K562 (cell line): ENCODE data around the gene CERS1. TPM values are rescaled to one million over a fixed set of nuclear protein-coding genes. Genes with fewer than 3 reads are reported as not detected.

ENCODE experiments used
- ATAC-seq: fragments of 200-7000 bp; cut with Tn5 transposase; 3 replicates; pipeline ENCODE4 v1.9.1; 2020; ENCODE audit warnings: moderate library complexity
- BruUV-seq: library from RNA; stranded (reverse); fragments of 400-500 nt; replicated peaks from 2 replicates; lab custom pipeline; 2021; lab: Mats Ljungman, UMichigan
- CTCF ChIA-PET: fragments of 300-600 bp; formaldehyde crosslinking; extraction: SDS; loops from one replicate; lab custom pipeline; 2021; ENCODE audit warnings: low intra/inter-chr PET ratio; lab: Yijun Ruan, JAX
- POLR2A ChIA-PET: fragments of 300-600, 350-650 bp; sonication (Branson Sonifier 250); formaldehyde crosslinking; extraction: SDS; loops from one replicate; lab custom pipeline; 2021; ENCODE audit warnings: antibody characterized with exemption, inconsistent platforms; lab: Yijun Ruan, JAX
- DNase-seq, 4 experiments: peaks; one replicate each; pipeline versions ENCODE4 v3.0.0 to v3.0.0-alpha.2; 2011 to 2018; ENCODE audit warnings: low spot score in 3 of 4, mixed read lengths in 3 of 4; ENCODE audit errors: extremely low read depth in 1 of 4
- FAIRE-seq: peaks from 2 replicates; lab custom pipeline; 2011; peaks lifted over from hg19 to GRCh38; lab: Jason Lieb, UNC
- H2AFZ ChIP-seq: 2 replicates; pipeline ENCODE4 v1.6.0; 2011; ENCODE audit warnings: low read depth, low read length, control low read depth, inconsistent platforms
- H3K27ac ChIP-seq: fragments of 200-600 bp; 3 replicates; pipeline ENCODE4 v1.8.0; 2011; ENCODE audit warnings: low read depth, mild to moderate bottlenecking, control low read depth, inconsistent platforms, low read length, moderate library complexity, mixed read lengths; ENCODE audit errors: extremely low read depth
- H3K27me3 ChIP-seq, 2 experiments: fragments of 300-600 bp in 1 of 2; 2 replicates in 1 of 2; 3 replicates in 1 of 2; pipeline versions ENCODE4 v1.6.0 to v1.8.0; 2011; ENCODE audit warnings: inconsistent platforms in 2 of 2, low read length in 2 of 2, mild to moderate bottlenecking in 1 of 2, mixed read lengths in 1 of 2, moderate library complexity in 1 of 2; ENCODE audit not compliant: control insufficient read depth in 2 of 2, insufficient read depth in 2 of 2
- H3K36me3 ChIP-seq: fragments of 300-600 bp; 3 replicates; pipeline ENCODE4 v1.8.0; 2011; ENCODE audit warnings: mild to moderate bottlenecking, low read length, inconsistent platforms; ENCODE audit not compliant: control insufficient read depth, insufficient read depth
- H3K4me1 ChIP-seq, 2 experiments: fragments of 200-600 bp in 1 of 2; replicated peaks in 1 of 2; 2 replicates in 1 of 2; 3 replicates in 1 of 2; pipeline versions ENCODE4 v1.5.1 to v1.8.0; 2011; ENCODE audit warnings: inconsistent platforms in 2 of 2, low read length in 2 of 2, mild to moderate bottlenecking in 1 of 2, mixed read lengths in 1 of 2, moderate library complexity in 1 of 2; ENCODE audit not compliant: control insufficient read depth in 2 of 2, insufficient read depth in 2 of 2
- H3K4me2 ChIP-seq: 2 replicates; pipeline ENCODE4 v1.6.1; 2011; ENCODE audit warnings: low read length, control low read depth, inconsistent platforms, mixed read lengths; ENCODE audit not compliant: insufficient read depth
- H3K4me3 ChIP-seq: fragments of 200-600 bp; sonication (generic), shearing (Covaris generic); 2 replicates; pipeline ENCODE4 v1.5.1; 2016; ENCODE audit warnings: control low read depth, inconsistent platforms
- H3K79me2 ChIP-seq: fragments of 200-600 bp; 3 replicates; pipeline ENCODE4 v1.8.0; 2011; ENCODE audit warnings: low read length, inconsistent platforms; ENCODE audit not compliant: control insufficient read depth, insufficient read depth
- H3K9ac ChIP-seq, 2 experiments: 2 replicates each; pipeline versions ENCODE4 v1.6.0 to v1.6.1; 2011; ENCODE audit warnings: low read depth in 2 of 2, low read length in 2 of 2, control low read depth in 1 of 2, inconsistent platforms in 1 of 2, mild to moderate bottlenecking in 1 of 2, mixed read lengths in 1 of 2; ENCODE audit not compliant: insufficient read depth in 1 of 2
- H3K9me1 ChIP-seq: one replicate; pipeline ENCODE4 v1.6.0; 2011; ENCODE audit warnings: inconsistent platforms, mild to moderate bottlenecking, low read length, moderate library complexity; ENCODE audit not compliant: control insufficient read depth, insufficient read depth
- H3K9me3 ChIP-seq: replicated peaks from 2 replicates; pipeline ENCODE4 v1.5.1; 2011; ENCODE audit warnings: low read depth, low read length, inconsistent platforms; ENCODE audit not compliant: control insufficient read depth, insufficient read depth
- H4K20me1 ChIP-seq: replicated peaks from 2 replicates; pipeline ENCODE4 v1.6.1; 2011; ENCODE audit warnings: low read length, inconsistent platforms, mixed read lengths; ENCODE audit not compliant: control insufficient read depth, insufficient read depth
- GABPB2 ChIP-seq: fragments of 250-450 bp; sonication (Bioruptor Pico); conservative IDR thresholded peaks from 2 replicates; pipeline ENCODE4 v1.5.1; 2021; ENCODE audit warnings: mild to moderate bottlenecking
- MEIS2 ChIP-seq: fragments of 450-650 bp; IDR thresholded peaks from 2 replicates; pipeline ENCODE4 v1.6.1; 2014; ENCODE audit warnings: mild to moderate bottlenecking; ENCODE audit not compliant: partially characterized antibody
- POLR2G ChIP-seq: fragments of 200-400 bp; formaldehyde crosslinking; IDR thresholded peaks from 2 replicates; pipeline ENCODE4 v1.6.1; 2017; ENCODE audit warnings: low read depth, mild to moderate bottlenecking, antibody characterized with exemption, low read length, moderate library complexity
- SMARCB1 ChIP-seq: IDR thresholded peaks from 2 replicates; pipeline ENCODE4 v1.6.1; 2011; ENCODE audit warnings: improper control_type of control experiment, low read depth; ENCODE audit not compliant: insufficient read length
- ZNF232 ChIP-seq: sonication (generic); formaldehyde crosslinking; IDR thresholded peaks from 2 replicates; pipeline ENCODE4 v1.8.0; 2022; ENCODE audit warnings: mild to moderate bottlenecking, missing genetic modification reagents
- ZSCAN32 ChIP-seq: fragments of 450-650 bp; formaldehyde crosslinking; IDR thresholded peaks from 2 replicates; pipeline ENCODE4 v1.4.0; 2020; ENCODE audit warnings: mild to moderate bottlenecking, moderate library complexity
- WGBS: fragments of 100-300 bp; shearing (Covaris generic); methylation state at CpG from one replicate; pipeline ENCODE4 v1.1.6; 2016; ENCODE audit warnings: low coverage, mixed read lengths; ENCODE audit not compliant: insufficient coverage; ENCODE audit errors: missing lambda C conversion rate; 5-methylcytosine and 5-hydroxymethylcytosine counted together
- in situ Hi-C: fragments of 300-500 bp; cut with MboI; formaldehyde crosslinking; loops from 4 replicates; pipeline ENCODE4 v1.15.0; 2018; ENCODE audit warnings: inconsistent platforms, mixed read lengths
- intact Hi-C: fragments of 100-400 bp; cut with micrococcal nuclease; formaldehyde crosslinking; loops from 2 replicates; pipeline ENCODE4 v1.14.2; 2022
- polyA plus RNA-seq, 8 experiments: library from polyadenylated mRNA; depleted of rRNA in 4 of 8; stranded (reverse) in 5 of 8; unstranded in 3 of 8; fragments of >200 nt; fragmentation: Nextera tagmentation in 2 of 8; fragmentation: Illumina TruSeq in 1 of 8; extraction: Ambion mirVana in 2 of 8; extraction: Trizol in 1 of 8; gene quantifications; 2 replicates each; pipeline versions ENCODE4 v1.2.1 to v1.2.3, GENCODE V29; 2011 to 2014; ENCODE audit warnings: inconsistent platforms in 1 of 8, missing spikeins in 1 of 8
- total RNA-seq, 7 experiments: library from RNA; depleted of rRNA in 6 of 7; stranded (reverse); fragments of >200 nt in 6 of 7; fragmentation: Illumina TruSeq in 2 of 7; extraction: Trizol in 2 of 7; gene quantifications; 2 replicates each; pipeline versions ENCODE4 v1.2.1 to v1.2.3, GENCODE V29; 2011 to 2021; ENCODE audit warnings: low replicate concordance in 1 of 7
- TF ChIP-seq, protein P1 (sequence below): sonication (generic); formaldehyde crosslinking; IDR thresholded peaks from 2 replicates; pipeline ENCODE4 v1.8.1; 2023; ENCODE audit warnings: mild to moderate bottlenecking, missing genetic modification reagents
- TF ChIP-seq, protein P2 (sequence below), 2 experiments: fragments of 450-650 bp; IDR thresholded peaks; 2 replicates each; pipeline ENCODE4 v1.6.1; 2016; ENCODE audit warnings: mild to moderate bottlenecking in 2 of 2, borderline replicate concordance in 1 of 2, low read depth in 1 of 2, moderate library complexity in 1 of 2

CERS1 gene
- total and polyA plus RNA-seq, 9 of the 15 experiments (the other 6 are each of a cell fraction or from before 2014, with no cell fraction given), result 0.33 to 1.5 (median 0.86) TPM; not detected in 2

DNA sequence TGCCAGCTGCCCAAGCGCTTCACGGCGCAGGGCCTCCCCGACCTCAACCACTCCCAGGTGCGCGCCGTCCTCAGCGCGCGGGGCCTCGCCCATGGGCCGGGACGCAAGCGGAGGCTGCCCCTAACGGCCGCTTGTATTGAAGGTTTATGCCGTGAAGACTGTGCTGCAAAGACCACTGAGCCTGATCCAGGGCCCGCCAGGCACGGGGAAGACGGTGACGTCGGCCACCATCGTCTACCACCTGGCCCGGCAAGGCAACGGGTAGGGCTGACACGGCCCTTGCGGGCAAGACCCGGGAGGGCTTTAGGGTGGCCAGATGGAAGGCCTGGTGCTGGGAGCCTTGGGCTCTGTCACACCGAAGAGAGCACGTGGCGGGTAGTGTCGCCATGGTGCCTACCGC is 41.0 kb downstream of the CERS1 start:
- CTCF ChIA-PET, result no interaction called here
- Histone ChIP-seq H4K20me1 (peaks cover 7% of the 10 kb centered on the region; the same call in 1 of the 2 replicates), H3K9ac (no peak overlapping the region; a peak in 1 of 4 replicates), H3K27me3 (no peaks in the 10 kb centered on the region), H3K36me3 (peaks cover 99% of the 10 kb centered on the region; the same call in 2 of the 3 replicates), H3K27ac (no peak overlapping the region), H3K9me1 (peaks cover 3% of the 10 kb centered on the region), H3K4me3 (no peak overlapping the region), H3K9me3 (no peaks in the 10 kb centered on the region), H3K79me2 (no peaks in the 10 kb centered on the region), H3K4me1 (peaks cover 0 to 29% of the 10 kb centered on the region in 2 experiments; a peak in 1 of 5 replicates), H2AFZ (no peak overlapping the region), H3K4me2 (no peak overlapping the region)
- no peak for DNase-seq
- in situ Hi-C loops (no loop called here), intact Hi-C loops (no loop called here)
- POLR2A ChIA-PET, result interaction anchor here (1.0 to 2.4 kb wide), 4 partner anchors 9 to 17 kb away, joined by 3 to 12 read pairs (median 6); no protein-coding TSS in a partner anchor
- WGBS, result 95% methylated on average over 11 of the region's 33 CpGs
- BruUV-seq, result no TSS peak
- ATAC-seq, result no peak
- TF ChIP-seq POLR2G, result peak; percentile 51; the same call in 1 of the 2 replicates
- TF ChIP-seq SMARCB1, result no peak
- TF ChIP-seq, protein P1, sequence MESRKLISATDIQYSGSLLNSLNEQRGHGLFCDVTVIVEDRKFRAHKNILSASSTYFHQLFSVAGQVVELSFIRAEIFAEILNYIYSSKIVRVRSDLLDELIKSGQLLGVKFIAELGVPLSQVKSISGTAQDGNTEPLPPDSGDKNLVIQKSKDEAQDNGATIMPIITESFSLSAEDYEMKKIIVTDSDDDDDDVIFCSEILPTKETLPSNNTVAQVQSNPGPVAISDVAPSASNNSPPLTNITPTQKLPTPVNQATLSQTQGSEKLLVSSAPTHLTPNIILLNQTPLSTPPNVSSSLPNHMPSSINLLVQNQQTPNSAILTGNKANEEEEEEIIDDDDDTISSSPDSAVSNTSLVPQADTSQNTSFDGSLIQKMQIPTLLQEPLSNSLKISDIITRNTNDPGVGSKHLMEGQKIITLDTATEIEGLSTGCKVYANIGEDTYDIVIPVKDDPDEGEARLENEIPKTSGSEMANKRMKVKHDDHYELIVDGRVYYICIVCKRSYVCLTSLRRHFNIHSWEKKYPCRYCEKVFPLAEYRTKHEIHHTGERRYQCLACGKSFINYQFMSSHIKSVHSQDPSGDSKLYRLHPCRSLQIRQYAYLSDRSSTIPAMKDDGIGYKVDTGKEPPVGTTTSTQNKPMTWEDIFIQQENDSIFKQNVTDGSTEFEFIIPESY (CRISPR knock-in tag), result peak; percentile 39; the same call in 1 of the 2 replicates
- no peak for TF ChIP-seq GABPB2 (CRISPR knock-in tag)
- no peak for TF ChIP-seq MEIS2
- TF ChIP-seq, protein P2, sequence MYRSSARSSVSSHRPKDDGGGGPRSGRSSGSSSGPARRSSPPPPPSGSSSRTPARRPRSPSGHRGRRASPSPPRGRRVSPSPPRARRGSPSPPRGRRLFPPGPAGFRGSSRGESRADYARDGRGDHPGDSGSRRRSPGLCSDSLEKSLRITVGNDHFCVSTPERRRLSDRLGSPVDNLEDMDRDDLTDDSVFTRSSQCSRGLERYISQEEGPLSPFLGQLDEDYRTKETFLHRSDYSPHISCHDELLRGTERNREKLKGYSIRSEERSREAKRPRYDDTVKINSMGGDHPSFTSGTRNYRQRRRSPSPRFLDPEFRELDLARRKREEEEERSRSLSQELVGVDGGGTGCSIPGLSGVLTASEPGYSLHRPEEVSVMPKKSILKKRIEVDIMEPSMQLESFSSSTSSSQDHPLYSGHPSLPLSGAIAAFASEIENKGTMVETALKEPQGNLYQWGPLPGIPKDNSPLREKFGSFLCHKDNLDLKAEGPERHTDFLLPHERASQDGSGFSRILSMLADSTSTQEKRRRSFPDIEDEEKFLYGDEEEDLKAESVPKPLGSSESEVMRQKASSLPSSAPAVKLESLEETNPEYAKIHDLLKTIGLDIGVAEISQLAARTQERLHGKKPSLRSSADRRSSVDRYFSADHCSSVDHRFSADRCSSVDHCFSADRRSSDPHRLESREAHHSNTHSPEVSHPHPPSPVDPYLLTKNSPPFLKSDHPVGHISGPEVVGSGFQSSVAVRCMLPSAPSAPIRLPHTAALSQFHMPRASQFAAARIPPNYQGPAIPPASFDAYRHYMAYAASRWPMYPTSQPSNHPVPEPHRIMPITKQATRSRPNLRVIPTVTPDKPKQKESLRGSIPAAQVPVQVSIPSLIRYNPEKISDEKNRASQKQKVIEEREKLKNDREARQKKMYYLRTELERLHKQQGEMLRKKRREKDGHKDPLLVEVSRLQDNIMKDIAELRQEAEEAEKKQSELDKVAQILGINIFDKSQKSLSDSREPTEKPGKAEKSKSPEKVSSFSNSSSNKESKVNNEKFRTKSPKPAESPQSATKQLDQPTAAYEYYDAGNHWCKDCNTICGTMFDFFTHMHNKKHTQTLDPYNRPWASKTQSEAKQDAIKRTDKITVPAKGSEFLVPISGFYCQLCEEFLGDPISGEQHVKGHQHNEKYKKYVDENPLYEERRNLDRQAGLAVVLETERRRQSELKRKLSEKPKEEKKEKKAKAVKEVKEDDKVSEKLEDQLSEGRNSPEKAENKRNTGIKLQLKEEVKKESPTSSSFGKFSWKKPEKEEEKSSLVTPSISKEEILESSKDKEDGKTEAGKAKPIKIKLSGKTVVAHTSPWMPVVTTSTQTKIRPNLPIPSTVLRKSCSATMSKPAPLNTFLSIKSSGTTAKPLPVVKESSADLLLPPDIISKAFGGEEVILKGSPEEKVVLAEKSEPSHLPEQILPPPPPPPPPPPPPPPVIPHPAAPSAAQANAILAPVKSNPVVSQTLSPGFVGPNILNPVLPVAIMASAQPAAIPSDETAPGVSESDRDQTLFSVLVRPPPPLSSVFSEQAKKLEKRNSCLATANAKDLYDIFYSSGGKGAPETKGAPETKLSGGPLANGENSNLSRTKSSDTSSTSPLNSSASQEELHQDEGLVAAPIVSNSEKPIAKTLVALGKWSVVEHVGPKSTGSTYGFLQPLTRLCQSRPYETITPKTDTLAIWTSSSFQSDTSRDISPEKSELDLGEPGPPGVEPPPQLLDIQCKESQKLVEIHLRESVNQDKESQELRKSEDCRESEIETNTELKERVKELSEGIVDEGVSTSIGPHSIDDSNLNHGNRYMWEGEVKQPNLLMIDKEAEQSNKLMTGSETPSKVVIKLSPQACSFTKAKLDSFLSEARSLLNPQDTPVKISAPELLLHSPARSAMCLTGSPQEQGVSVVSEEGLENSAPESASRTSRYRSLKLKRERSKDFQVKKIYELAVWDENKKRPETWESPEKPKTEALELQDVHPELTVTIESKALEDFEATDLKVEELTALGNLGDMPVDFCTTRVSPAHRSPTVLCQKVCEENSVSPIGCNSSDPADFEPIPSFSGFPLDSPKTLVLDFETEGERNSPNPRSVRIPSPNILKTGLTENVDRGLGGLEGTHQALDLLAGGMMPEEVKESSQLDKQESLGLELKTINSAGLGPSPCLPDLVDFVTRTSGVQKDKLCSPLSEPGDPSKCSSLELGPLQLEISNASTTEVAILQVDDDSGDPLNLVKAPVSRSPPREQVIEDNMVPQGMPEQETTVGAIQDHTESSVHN (IDR thresholded peaks at IDR 0.05; ENCODE audit: borderline replicate concordance in 1 of 2, low read depth in 1 of 2), result no peak
- no peak for TF ChIP-seq ZSCAN32 (CRISPR knock-in tag)
- no peak for TF ChIP-seq ZNF232 (CRISPR knock-in tag)
- FAIRE-seq, result no peak
